SU-DHL-6 (cell line): ENCODE measurements around the gene KRTAP10-11.

Source experiments
- CTCF ChIP-seq: fragments of 200-600 bp; sonication (generic); IDR thresholded peaks from one replicate; pipeline ENCODE4 v1.5.1; 2017; ENCODE audit warnings: antibody characterized with exemption, mild to moderate bottlenecking, low read length, moderate library complexity; ENCODE audit not compliant: insufficient read depth, poor library complexity, severe bottlenecking
- EZH2phosphoT487 ChIP-seq: fragments of 200-600 bp; sonication (generic), shearing (Covaris generic); conservative IDR thresholded peaks from 2 replicates; pipeline ENCODE4 v1.6.1; 2018; ENCODE audit warnings: mild to moderate bottlenecking, antibody characterized with exemption, low read length, moderate library complexity, mixed read lengths

DNA sequence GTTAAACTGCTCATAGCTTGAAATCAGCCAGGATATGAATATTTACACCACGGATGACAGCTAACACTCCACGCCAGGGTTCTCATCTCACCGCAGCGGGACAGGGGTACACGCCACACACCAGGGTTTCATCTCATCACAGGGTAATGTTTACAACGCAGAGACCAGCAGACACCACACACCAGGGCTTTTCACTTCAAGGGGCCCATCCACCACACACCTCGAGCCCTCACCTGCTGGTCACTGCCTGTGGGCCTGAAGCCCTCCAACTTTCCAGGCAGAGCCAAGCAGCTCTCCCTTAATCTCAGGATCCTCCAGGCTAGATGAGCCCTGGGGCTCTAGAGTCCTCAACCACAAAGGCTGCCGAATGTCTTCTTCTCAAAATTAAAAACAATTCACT, 49.4 kb downstream of the KRTAP10-11 start:
- TF ChIP-seq EZH2phosphoT487 (no peak), CTCF (no peak)
